Mononuclear cell (primary cell): ENCODE data around the gene CRIP1. TPM values are rescaled to one million over a fixed set of nuclear protein-coding genes. Genes with fewer than 3 reads are reported as not detected.

Source experiments
- H3K27me3 ChIP-seq: 2 replicates; pipeline ENCODE4 v1.6.0; 2011; ENCODE audit warnings: low read length, control low read depth; ENCODE audit not compliant: insufficient read depth
- H3K4me1 ChIP-seq: 2 replicates; pipeline ENCODE4 v1.5.1; 2011; ENCODE audit warnings: mild to moderate bottlenecking, low read length, control low read depth; ENCODE audit not compliant: insufficient read depth
- H3K4me3 ChIP-seq: 2 replicates; pipeline ENCODE4 v1.5.1; 2011; ENCODE audit warnings: mild to moderate bottlenecking, low read length, moderate library complexity
- H3K9me3 ChIP-seq: 2 replicates; pipeline ENCODE4 v1.5.1; 2011; ENCODE audit warnings: low read depth, mild to moderate bottlenecking, control low read depth, low read length
- total RNA-seq: library from RNA; depleted of rRNA; stranded (reverse); fragments of >200 nt; gene quantifications from one replicate; pipeline ENCODE4 v1.2.3, GENCODE V29; 2012

Gene CRIP1
- total RNA-seq, 1 donor, result 88.2 TPM

- H3K4me3 ChIP-seq, result no peak overlapping the region
- H3K27me3 ChIP-seq, result no peaks in the 10 kb centered on the region
- no peaks in the 10 kb centered on the region for H3K9me3 ChIP-seq
- no peaks in the 10 kb centered on the region for H3K4me1 ChIP-seq
These were observed 38.7 kb upstream of the CRIP1 start for GRCh38 chr14:105447651-105448640.

- Histone ChIP-seq H3K4me1 (no peaks in the 10 kb centered on the region), H3K27me3 (no peaks in the 10 kb centered on the region), H3K4me3 (no peak overlapping the region), H3K9me3 (no peaks in the 10 kb centered on the region)
These were observed 38.0 kb upstream of the CRIP1 start for GRCh38 chr14:105448706-105449111.

- Histone ChIP-seq H3K27me3 (no peaks in the 10 kb centered on the region), H3K9me3 (no peaks in the 10 kb centered on the region), H3K4me1 (no peaks in the 10 kb centered on the region), H3K4me3 (no peak overlapping the region)
These were observed 37.2 kb upstream of the CRIP1 start for GRCh38 chr14:105449276-105450122.

- no peaks in the 10 kb centered on the region for H3K27me3 ChIP-seq
- H3K4me1 ChIP-seq, result no peaks in the 10 kb centered on the region
- H3K9me3 ChIP-seq, result no peaks in the 10 kb centered on the region
- no peak overlapping the region for H3K4me3 ChIP-seq
These were observed 36.6 kb upstream of the CRIP1 start for GRCh38 chr14:105450123-105450505.

GRCh38 chr14:105450864-105451720, 35.6 kb upstream of the CRIP1 start:
- Histone ChIP-seq H3K27me3 (no peaks in the 10 kb centered on the region), H3K4me3 (no peak overlapping the region), H3K4me1 (no peaks in the 10 kb centered on the region), H3K9me3 (no peaks in the 10 kb centered on the region)

- Histone ChIP-seq H3K9me3 (no peaks in the 10 kb centered on the region), H3K27me3 (no peaks in the 10 kb centered on the region), H3K4me3 (no peak overlapping the region), H3K4me1 (no peaks in the 10 kb centered on the region)
These were observed 33.7 kb upstream of the CRIP1 start for GRCh38 chr14:105452963-105453362.

GRCh38 chr14:105453847-105454246, 32.8 kb upstream of the CRIP1 start:
- no peaks in the 10 kb centered on the region for H3K27me3 ChIP-seq
- no peaks in the 10 kb centered on the region for H3K9me3 ChIP-seq
- H3K4me1 ChIP-seq, result no peaks in the 10 kb centered on the region
- no peak overlapping the region for H3K4me3 ChIP-seq

GRCh38 chr14:105455086-105455640, 31.5 kb upstream of the CRIP1 start:
- no peaks in the 10 kb centered on the region for H3K4me1 ChIP-seq
- no peaks in the 10 kb centered on the region for H3K9me3 ChIP-seq

GRCh38 chr14:105455766-105456660, 30.7 kb upstream of the CRIP1 start:
- Histone ChIP-seq H3K4me3 (no peak overlapping the region), H3K4me1 (no peaks in the 10 kb centered on the region), H3K9me3 (no peaks in the 10 kb centered on the region), H3K27me3 (no peaks in the 10 kb centered on the region)

More at GRCh38 chr14:105455086-105455640, 31.5 kb upstream of the CRIP1 start:
- H3K27me3 ChIP-seq, result no peaks in the 10 kb centered on the region
- H3K4me3 ChIP-seq, result no peak overlapping the region

- Histone ChIP-seq H3K27me3 (no peaks in the 10 kb centered on the region), H3K4me1 (no peaks in the 10 kb centered on the region), H3K9me3 (no peaks in the 10 kb centered on the region), H3K4me3 (no peak overlapping the region)
These were observed 29.7 kb upstream of the CRIP1 start for GRCh38 chr14:105456736-105457617.

- Histone ChIP-seq H3K4me3 (no peak overlapping the region), H3K27me3 (no peaks in the 10 kb centered on the region), H3K9me3 (no peaks in the 10 kb centered on the region), H3K4me1 (no peaks in the 10 kb centered on the region)
These were observed 28.7 kb upstream of the CRIP1 start for GRCh38 chr14:105458010-105458409.

GRCh38 chr14:105458571-105458970, 28.1 kb upstream of the CRIP1 start:
- Histone ChIP-seq H3K4me1 (no peaks in the 10 kb centered on the region), H3K27me3 (no peaks in the 10 kb centered on the region), H3K4me3 (no peak overlapping the region), H3K9me3 (no peaks in the 10 kb centered on the region)

GRCh38 chr14:105460116-105460515, 26.6 kb upstream of the CRIP1 start:
- Histone ChIP-seq H3K27me3 (no peaks in the 10 kb centered on the region), H3K4me1 (no peaks in the 10 kb centered on the region)

More at GRCh38 chr14:105460116-105460515, 26.6 kb upstream of the CRIP1 start:
- H3K4me3 ChIP-seq, result no peak overlapping the region
- no peaks in the 10 kb centered on the region for H3K9me3 ChIP-seq
